Bronchial epithelial cell (primary cell): Measurements from ENCODE around the gene PRKCQ. TPM values are rescaled to one million over a fixed set of nuclear protein-coding genes. Genes with fewer than 3 reads are reported as not detected.
A peak's percentile ranks its signal among the peaks of the same experiment; 100 is the strongest.

Experiments
- DNase-seq: peaks from one replicate; pipeline ENCODE4 v3.0.0-alpha.2; 2010; ENCODE audit warnings: low read depth
- FAIRE-seq: peaks from 2 replicates; lab custom pipeline; 2011; peaks lifted over from hg19 to GRCh38; lab: Jason Lieb, UNC
- H3K27me3 ChIP-seq: 2 replicates; pipeline ENCODE4 v1.5.1; 2011; ENCODE audit warnings: low read length; ENCODE audit not compliant: control insufficient read depth, insufficient read depth
- H3K36me3 ChIP-seq: 2 replicates; pipeline ENCODE4 v1.5.1; 2011; ENCODE audit warnings: low read length; ENCODE audit not compliant: control insufficient read depth, insufficient read depth
- H3K4me3 ChIP-seq: 2 replicates; pipeline ENCODE4 v1.5.1; 2011; ENCODE audit warnings: mild to moderate bottlenecking, low read depth, low read length, control low read depth
- total RNA-seq: library from RNA; depleted of rRNA; stranded (reverse); fragments of >200 nt; gene quantifications from 2 replicates; pipeline ENCODE4 v1.2.1, GENCODE V29; 2014
- TF ChIP-seq, protein P1 (sequence below): IDR thresholded peaks from 2 replicates; pipeline ENCODE4 v1.5.1; 2011; ENCODE audit warnings: mild to moderate bottlenecking, moderate library complexity, low read length, control low read depth, inconsistent platforms; ENCODE audit not compliant: insufficient read depth, severe bottlenecking

PRKCQ gene
- total RNA-seq, 1 donor from 2014 or later = 2.1 TPM

DNA sequence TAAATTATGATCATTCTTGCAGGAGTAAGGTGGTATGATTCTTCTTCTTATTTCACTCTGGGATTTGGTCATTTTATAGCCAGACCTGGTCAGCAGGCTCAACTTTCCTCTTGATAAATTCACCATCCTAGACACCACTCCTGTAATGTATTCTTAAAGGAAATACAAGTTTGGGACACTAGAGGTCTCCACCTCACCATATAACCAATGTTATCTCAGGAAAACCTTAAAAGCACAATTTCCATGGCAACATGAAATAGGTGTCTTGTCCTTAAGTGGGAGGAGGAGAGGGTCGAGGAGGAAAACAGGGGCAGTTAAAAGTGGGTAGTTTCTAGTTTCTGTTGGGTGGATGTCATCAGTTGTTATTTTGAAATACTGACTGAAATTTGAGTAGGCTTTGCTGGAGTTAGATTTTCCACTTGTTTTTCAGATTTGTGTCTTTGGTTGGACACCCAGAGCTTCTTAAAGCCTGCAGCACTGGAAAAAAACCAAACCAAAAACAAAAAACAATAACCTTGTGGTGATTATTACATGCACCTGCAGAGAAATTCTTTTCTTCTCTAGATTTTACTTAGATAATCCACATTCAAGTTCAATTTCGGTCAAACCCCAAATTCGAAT, 163.1 kb downstream of the PRKCQ start:
- FAIRE-seq (no peak), DNase-seq (peak; percentile 62)
- Histone ChIP-seq H3K36me3 (no peaks in the 10 kb centered on the region), H3K27me3 (no peaks in the 10 kb centered on the region), H3K4me3 (no peak overlapping the region)
- TF ChIP-seq, protein P1, sequence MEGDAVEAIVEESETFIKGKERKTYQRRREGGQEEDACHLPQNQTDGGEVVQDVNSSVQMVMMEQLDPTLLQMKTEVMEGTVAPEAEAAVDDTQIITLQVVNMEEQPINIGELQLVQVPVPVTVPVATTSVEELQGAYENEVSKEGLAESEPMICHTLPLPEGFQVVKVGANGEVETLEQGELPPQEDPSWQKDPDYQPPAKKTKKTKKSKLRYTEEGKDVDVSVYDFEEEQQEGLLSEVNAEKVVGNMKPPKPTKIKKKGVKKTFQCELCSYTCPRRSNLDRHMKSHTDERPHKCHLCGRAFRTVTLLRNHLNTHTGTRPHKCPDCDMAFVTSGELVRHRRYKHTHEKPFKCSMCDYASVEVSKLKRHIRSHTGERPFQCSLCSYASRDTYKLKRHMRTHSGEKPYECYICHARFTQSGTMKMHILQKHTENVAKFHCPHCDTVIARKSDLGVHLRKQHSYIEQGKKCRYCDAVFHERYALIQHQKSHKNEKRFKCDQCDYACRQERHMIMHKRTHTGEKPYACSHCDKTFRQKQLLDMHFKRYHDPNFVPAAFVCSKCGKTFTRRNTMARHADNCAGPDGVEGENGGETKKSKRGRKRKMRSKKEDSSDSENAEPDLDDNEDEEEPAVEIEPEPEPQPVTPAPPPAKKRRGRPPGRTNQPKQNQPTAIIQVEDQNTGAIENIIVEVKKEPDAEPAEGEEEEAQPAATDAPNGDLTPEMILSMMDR = peak; percentile 59

DNA sequence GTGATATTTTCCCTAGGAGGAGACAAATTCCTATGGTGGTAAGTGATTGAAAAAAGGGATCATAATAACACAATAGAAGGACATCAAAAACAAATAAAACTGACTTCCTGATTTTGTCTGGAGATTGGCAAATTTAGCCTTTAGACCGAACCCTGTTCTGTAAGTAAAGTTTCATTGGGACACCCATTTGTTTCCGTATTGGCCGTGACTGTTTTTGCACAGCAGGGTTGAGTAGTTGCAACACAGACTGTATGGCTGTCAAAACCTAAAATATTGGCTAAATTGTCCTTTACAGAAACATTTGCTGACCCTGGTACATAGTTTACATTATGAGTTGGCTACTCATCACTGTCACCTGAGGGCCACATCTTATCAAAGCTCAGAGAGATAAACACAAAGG, 168.6 kb downstream of the PRKCQ start:
- Histone ChIP-seq H3K36me3 (no peaks in the 10 kb centered on the region), H3K4me3 (no peak overlapping the region), H3K27me3 (no peaks in the 10 kb centered on the region)
- TF ChIP-seq, protein P1 = no peak
- no peak for FAIRE-seq
- DNase-seq = no peak

DNA sequence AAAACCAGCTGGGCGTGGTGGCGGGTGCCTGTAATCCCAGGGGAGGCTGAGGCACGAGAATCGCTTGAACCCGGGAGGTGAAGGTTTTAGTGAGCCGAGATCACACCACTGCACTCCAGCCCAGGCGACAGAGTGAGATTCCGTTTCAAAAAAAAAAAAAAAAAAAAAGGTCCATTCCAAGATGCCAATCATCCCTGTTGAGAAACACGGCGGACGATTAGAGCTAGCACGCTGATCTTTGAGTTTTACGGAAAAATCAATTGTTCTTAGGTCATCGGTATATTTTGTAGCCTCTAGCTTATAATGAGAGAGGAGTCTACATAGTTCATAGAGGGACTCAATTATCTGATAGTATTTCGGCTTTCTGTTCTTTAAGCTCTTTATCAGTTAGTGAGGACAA, 169.2 kb downstream of the PRKCQ start:
- Histone ChIP-seq H3K4me3 (no peak overlapping the region), H3K27me3 (no peaks in the 10 kb centered on the region), H3K36me3 (no peaks in the 10 kb centered on the region)
- no peak for DNase-seq
- FAIRE-seq = no peak
- TF ChIP-seq, protein P1 = no peak

DNA sequence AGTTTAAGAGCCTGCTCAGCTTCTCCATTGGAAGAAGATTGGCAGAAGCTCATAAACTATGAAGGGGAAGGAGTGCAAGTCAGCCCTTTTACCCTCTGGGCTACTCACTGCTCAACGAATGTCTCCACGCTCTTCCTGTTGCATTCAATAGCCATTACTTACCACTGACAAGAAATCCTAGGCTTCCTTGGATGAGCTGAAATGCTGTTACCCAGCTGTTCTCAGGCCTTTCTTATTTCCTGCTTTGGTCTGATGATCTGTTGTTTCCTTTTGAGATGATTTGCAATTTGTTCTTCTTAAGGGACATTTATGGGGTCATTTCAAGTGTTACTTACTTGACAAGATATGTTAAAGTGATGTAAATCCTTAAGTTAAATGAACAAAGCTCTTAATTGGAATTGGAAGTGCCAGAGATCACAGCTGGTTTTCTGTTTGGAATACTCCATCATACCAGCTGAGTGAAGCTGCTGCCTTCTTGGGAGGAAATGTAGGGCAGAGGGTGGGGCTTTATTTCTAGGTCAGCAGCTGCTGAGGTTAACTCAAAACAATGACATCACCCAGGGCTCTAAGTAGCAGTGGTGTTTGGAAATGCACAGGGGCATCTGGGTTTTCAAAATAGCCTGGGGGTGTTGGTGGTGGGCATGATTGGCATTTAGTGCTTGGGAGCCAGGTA, 170.0 kb downstream of the PRKCQ start:
- FAIRE-seq (no peak), DNase-seq (peak; percentile 52)
- H3K4me3 ChIP-seq = no peak overlapping the region
- TF ChIP-seq, protein P1 = no peak
- H3K36me3 ChIP-seq = no peaks in the 10 kb centered on the region
- H3K27me3 ChIP-seq = no peaks in the 10 kb centered on the region

DNA sequence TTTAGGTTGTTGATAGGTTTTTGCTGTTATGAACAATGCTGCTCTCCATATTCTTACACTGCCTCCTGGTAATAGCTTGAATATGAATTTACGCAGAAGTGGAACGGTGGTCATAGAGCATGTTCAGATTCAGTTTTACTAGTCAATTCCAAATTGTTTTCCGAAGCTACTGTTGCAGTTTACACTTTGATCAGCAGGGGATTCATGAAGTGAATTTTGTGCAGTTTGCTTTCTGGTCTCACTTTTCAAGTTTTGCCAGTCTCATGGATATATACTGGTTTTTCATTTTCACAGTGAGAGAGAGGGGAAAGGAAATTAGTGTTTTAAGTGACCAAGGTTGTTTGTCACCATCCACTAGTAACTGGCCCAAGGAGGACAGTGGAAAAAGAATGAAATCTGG, 171.3 kb downstream of the PRKCQ start:
- Histone ChIP-seq H3K4me3 (no peak overlapping the region), H3K27me3 (no peaks in the 10 kb centered on the region), H3K36me3 (no peaks in the 10 kb centered on the region)
- TF ChIP-seq, protein P1 = no peak
- DNase-seq = no peak
- FAIRE-seq = no peak
